Measurements from ENCODE around the gene BCAS1.

GRCh38 chr20:54044156-54044555 lies 26.2 kb downstream of the BCAS1 start:
- no peak for TF ChIP-seq TAF1 (IDR thresholded peaks at IDR 0.05; ENCODE audit: low read depth)
- TF ChIP-seq RAD21 (IDR thresholded peaks at IDR 0.05; ENCODE audit: low read depth) = no peak
- TF ChIP-seq CREB1 (IDR thresholded peaks at IDR 0.05; ENCODE audit: low read depth) = no peak
- TF ChIP-seq CEBPB (IDR thresholded peaks at IDR 0.05) = no peak
- TF ChIP-seq MAX (IDR thresholded peaks at IDR 0.05) = no peak
